Measurements from ENCODE around the gene MTRF1.
"Not testable (repeated sequence)": the region's sequence is repeated elsewhere in the genome, so short reads cannot be mapped to it uniquely, and the experiment has no call there.

MTRF1 gene

GRCh38 chr13:41294914-41295313 lies 31.5 kb upstream of the MTRF1 start:
- no peaks in the 10 kb centered on the region for H3K36me3 ChIP-seq (ENCODE audit: insufficient read depth, low read length)
- no peaks in the 10 kb centered on the region for H3K9me3 ChIP-seq (ENCODE audit: control insufficient read depth, insufficient read depth, low read length)
- no peak overlapping the region for H3K9ac ChIP-seq (ENCODE audit: low read depth, low read length)
- no peaks in the 10 kb centered on the region for H3K4me1 ChIP-seq (ENCODE audit: insufficient read depth, low read length)

- Histone ChIP-seq H3K9me3 (ENCODE audit: control insufficient read depth, insufficient read depth, low read length) (no peaks in the 10 kb centered on the region), H3K4me1 (ENCODE audit: insufficient read depth, low read length) (no peaks in the 10 kb centered on the region), H3K9ac (ENCODE audit: low read depth, low read length) (no peak overlapping the region), H3K36me3 (ENCODE audit: insufficient read depth, low read length) (no peaks in the 10 kb centered on the region)
These were observed 29.9 kb upstream of the MTRF1 start for GRCh38 chr13:41293272-41293671.

GRCh38 chr13:41291246-41291645 lies 27.9 kb upstream of the MTRF1 start:
- no peaks in the 10 kb centered on the region for H3K9me3 ChIP-seq (ENCODE audit: control insufficient read depth, insufficient read depth, low read length)
- H3K4me1 ChIP-seq (ENCODE audit: insufficient read depth, low read length): peaks cover 6% of the 10 kb centered on the region; the same call in 1 of the 2 replicates
- no peak overlapping the region for H3K9ac ChIP-seq (ENCODE audit: low read depth, low read length)
- H3K36me3 ChIP-seq (ENCODE audit: insufficient read depth, low read length): no peaks in the 10 kb centered on the region

GRCh38 chr13:41289463-41289881 lies 26.1 kb upstream of the MTRF1 start:
- H3K9me3 ChIP-seq (ENCODE audit: control insufficient read depth, insufficient read depth, low read length): no peaks in the 10 kb centered on the region
- H3K4me1 ChIP-seq (ENCODE audit: insufficient read depth, low read length): peaks cover 6% of the 10 kb centered on the region; the same call in 1 of the 2 replicates
- H3K36me3 ChIP-seq (ENCODE audit: insufficient read depth, low read length): no peaks in the 10 kb centered on the region
- H3K9ac ChIP-seq (ENCODE audit: low read depth, low read length): no peak overlapping the region

GRCh38 chr13:41286370-41286769 lies 23.0 kb upstream of the MTRF1 start:
- Histone ChIP-seq H3K9ac (ENCODE audit: low read depth, low read length) (no peak overlapping the region), H3K4me1 (ENCODE audit: insufficient read depth, low read length) (peaks cover 6% of the 10 kb centered on the region; the same call in 1 of the 2 replicates), H3K36me3 (ENCODE audit: insufficient read depth, low read length) (no peaks in the 10 kb centered on the region), H3K9me3 (ENCODE audit: control insufficient read depth, insufficient read depth, low read length) (no peaks in the 10 kb centered on the region)

- H3K9ac ChIP-seq (ENCODE audit: low read depth, low read length): no peak overlapping the region
- H3K36me3 ChIP-seq (ENCODE audit: insufficient read depth, low read length): no peaks in the 10 kb centered on the region
- H3K9me3 ChIP-seq (ENCODE audit: control insufficient read depth, insufficient read depth, low read length): no peaks in the 10 kb centered on the region
- peaks cover 6% of the 10 kb centered on the region; the same call in 1 of the 2 replicates for H3K4me1 ChIP-seq (ENCODE audit: insufficient read depth, low read length)
These were observed 21.3 kb upstream of the MTRF1 start for GRCh38 chr13:41284512-41285288.

- no peaks in the 10 kb centered on the region for H3K9me3 ChIP-seq (ENCODE audit: control insufficient read depth, insufficient read depth, low read length)
- H3K4me1 ChIP-seq (ENCODE audit: insufficient read depth, low read length): peaks cover 19% of the 10 kb centered on the region; the same call in 1 of the 2 replicates
- H3K9ac ChIP-seq (ENCODE audit: low read depth, low read length): no peak overlapping the region
- H3K36me3 ChIP-seq (ENCODE audit: insufficient read depth, low read length): no peaks in the 10 kb centered on the region
These were observed 18.8 kb upstream of the MTRF1 start for GRCh38 chr13:41282129-41282571.

GRCh38 chr13:41279156-41279555 lies 15.8 kb upstream of the MTRF1 start:
- H3K4me1 ChIP-seq (ENCODE audit: insufficient read depth, low read length): peaks cover 15% of the 10 kb centered on the region; the same call in 1 of the 2 replicates
- not testable (repeated sequence) for H3K36me3 ChIP-seq (ENCODE audit: insufficient read depth, low read length); H3K9ac ChIP-seq (ENCODE audit: low read depth, low read length)

GRCh38 chr13:41276824-41277223 lies 13.4 kb upstream of the MTRF1 start:
- Histone ChIP-seq H3K9me3 (ENCODE audit: control insufficient read depth, insufficient read depth, low read length) (peaks cover 3% of the 10 kb centered on the region; the same call in 1 of the 2 replicates), H3K4me1 (ENCODE audit: insufficient read depth, low read length) (peaks cover 15% of the 10 kb centered on the region; the same call in 1 of the 2 replicates), H3K36me3 (ENCODE audit: insufficient read depth, low read length) (no peaks in the 10 kb centered on the region), H3K9ac (ENCODE audit: low read depth, low read length) (no peak overlapping the region)

More at GRCh38 chr13:41279156-41279555, 15.8 kb upstream of the MTRF1 start:
- H3K9me3 ChIP-seq (ENCODE audit: control insufficient read depth, insufficient read depth, low read length): not testable (repeated sequence)

GRCh38 chr13:41274881-41275280 lies 11.5 kb upstream of the MTRF1 start:
- Histone ChIP-seq H3K9ac (ENCODE audit: low read depth, low read length) (no peak overlapping the region), H3K4me1 (ENCODE audit: insufficient read depth, low read length) (peaks cover 15% of the 10 kb centered on the region; the same call in 1 of the 2 replicates), H3K36me3 (ENCODE audit: insufficient read depth, low read length) (no peaks in the 10 kb centered on the region), H3K9me3 (ENCODE audit: control insufficient read depth, insufficient read depth, low read length) (peaks cover 10% of the 10 kb centered on the region)

- no peaks in the 10 kb centered on the region for H3K36me3 ChIP-seq (ENCODE audit: insufficient read depth, low read length)
These were observed 10.6 kb upstream of the MTRF1 start for GRCh38 chr13:41273831-41274441.

GRCh38 chr13:41271456-41272285 lies 8.3 kb upstream of the MTRF1 start:
- no peak overlapping the region for H3K9ac ChIP-seq (ENCODE audit: low read depth, low read length)
- H3K9me3 ChIP-seq (ENCODE audit: control insufficient read depth, insufficient read depth, low read length): peaks cover 27% of the 10 kb centered on the region
- no peaks in the 10 kb centered on the region for H3K4me1 ChIP-seq (ENCODE audit: insufficient read depth, low read length)
- no peaks in the 10 kb centered on the region for H3K36me3 ChIP-seq (ENCODE audit: insufficient read depth, low read length)

More at GRCh38 chr13:41273831-41274441, 10.6 kb upstream of the MTRF1 start:
- Histone ChIP-seq H3K9ac (ENCODE audit: low read depth, low read length) (no peak overlapping the region), H3K9me3 (ENCODE audit: control insufficient read depth, insufficient read depth, low read length) (peaks cover 18% of the 10 kb centered on the region), H3K4me1 (ENCODE audit: insufficient read depth, low read length) (peaks cover 15% of the 10 kb centered on the region; the same call in 1 of the 2 replicates)

- Histone ChIP-seq H3K4me1 (ENCODE audit: insufficient read depth, low read length) (no peaks in the 10 kb centered on the region), H3K9me3 (ENCODE audit: control insufficient read depth, insufficient read depth, low read length) (peaks cover 27% of the 10 kb centered on the region), H3K9ac (ENCODE audit: low read depth, low read length) (no peak overlapping the region)
These were observed 5.4 kb upstream of the MTRF1 start for GRCh38 chr13:41268764-41269163.

GRCh38 chr13:41267106-41267505 lies 3.7 kb upstream of the MTRF1 start:
- Histone ChIP-seq H3K9me3 (ENCODE audit: control insufficient read depth, insufficient read depth, low read length) (peaks cover 24% of the 10 kb centered on the region), H3K4me1 (ENCODE audit: insufficient read depth, low read length) (no peaks in the 10 kb centered on the region), H3K36me3 (ENCODE audit: insufficient read depth, low read length) (no peaks in the 10 kb centered on the region), H3K9ac (ENCODE audit: low read depth, low read length) (no peak overlapping the region)

More at GRCh38 chr13:41268764-41269163, 5.4 kb upstream of the MTRF1 start:
- H3K36me3 ChIP-seq (ENCODE audit: insufficient read depth, low read length): no peaks in the 10 kb centered on the region
